HEK293T (cell line): ENCODE measurements around the gene MTMR6.

ENCODE experiments used
- CTCF ChIA-PET: fragments of 350-600 bp; formaldehyde crosslinking; extraction: SDS; loops from one replicate; lab custom pipeline; 2021; ENCODE audit warnings: antibody characterized with exemption, inconsistent platforms; lab: Yijun Ruan, JAX
- POLR2A ChIA-PET: fragments of 350-600 bp; formaldehyde crosslinking; extraction: SDS; loops from one replicate; lab custom pipeline; 2020; ENCODE audit warnings: antibody characterized with exemption, inconsistent platforms; lab: Yijun Ruan, JAX
- DNase-seq: peaks from one replicate; pipeline ENCODE4 v3.0.0; 2012; ENCODE audit warnings: mixed read lengths; ENCODE audit errors: extremely low spot score
- ARNT ChIP-seq: fragments of 450-650 bp; IDR thresholded peaks from 2 replicates; pipeline ENCODE4 v1.6.1; 2017; ENCODE audit warnings: mild to moderate bottlenecking
- BHLHE40 ChIP-seq: fragments of 450-650 bp; IDR thresholded peaks from 2 replicates; pipeline ENCODE4 v1.6.1; 2016; ENCODE audit warnings: mild to moderate bottlenecking, moderate library complexity, borderline replicate concordance
- CTBP1 ChIP-seq: fragments of 450-650 bp; IDR thresholded peaks from 2 replicates; pipeline ENCODE4 v1.6.1; 2016; ENCODE audit warnings: borderline replicate concordance
- ELF4 ChIP-seq: fragments of 450-650 bp; IDR thresholded peaks from 2 replicates; pipeline ENCODE4 v1.6.1; 2017; ENCODE audit warnings: antibody characterized with exemption
- FOXA1 ChIP-seq: fragments of 450-650 bp; IDR thresholded peaks from 2 replicates; pipeline ENCODE4 v1.6.1; 2016; ENCODE audit warnings: mild to moderate bottlenecking
- FOXK2 ChIP-seq: fragments of 450-650 bp; IDR thresholded peaks from 2 replicates; pipeline ENCODE4 v1.6.1; 2016; ENCODE audit warnings: mild to moderate bottlenecking
- FOXM1 ChIP-seq: fragments of 450-650 bp; IDR thresholded peaks from 2 replicates; pipeline ENCODE4 v1.6.1; 2017; ENCODE audit warnings: mild to moderate bottlenecking, borderline replicate concordance
- HDGF ChIP-seq: fragments of 450-650 bp; IDR thresholded peaks from 2 replicates; pipeline ENCODE4 v1.6.1; 2017; ENCODE audit warnings: antibody characterized with exemption, borderline replicate concordance
- L3MBTL2 ChIP-seq: fragments of 450-650 bp; conservative IDR thresholded peaks from 2 replicates; pipeline ENCODE4 v1.6.1; 2016; ENCODE audit warnings: mild to moderate bottlenecking
- LEF1 ChIP-seq: fragments of 450-650 bp; IDR thresholded peaks from 2 replicates; pipeline ENCODE4 v1.6.1; 2017; ENCODE audit warnings: mild to moderate bottlenecking, borderline replicate concordance
- NFRKB ChIP-seq: fragments of 450-650 bp; IDR thresholded peaks from 2 replicates; pipeline ENCODE4 v1.6.1; 2016; ENCODE audit warnings: mild to moderate bottlenecking, moderate library complexity
- PKNOX1 ChIP-seq: fragments of 450-650 bp; IDR thresholded peaks from 2 replicates; pipeline ENCODE4 v1.6.1; 2016
- SP1 ChIP-seq: fragments of 450-650 bp; IDR thresholded peaks from 2 replicates; pipeline ENCODE4 v1.6.1; 2017
- SUZ12 ChIP-seq: fragments of 450-650 bp; IDR thresholded peaks from 2 replicates; pipeline ENCODE4 v1.6.1; 2016; ENCODE audit warnings: mild to moderate bottlenecking
- TARDBP ChIP-seq: fragments of 450-650 bp; IDR thresholded peaks from 2 replicates; pipeline ENCODE4 v1.6.1; 2016
- ZNF384 ChIP-seq: fragments of 450-650 bp; IDR thresholded peaks from 2 replicates; pipeline ENCODE4 v1.6.1; 2016

Gene MTMR6

DNA sequence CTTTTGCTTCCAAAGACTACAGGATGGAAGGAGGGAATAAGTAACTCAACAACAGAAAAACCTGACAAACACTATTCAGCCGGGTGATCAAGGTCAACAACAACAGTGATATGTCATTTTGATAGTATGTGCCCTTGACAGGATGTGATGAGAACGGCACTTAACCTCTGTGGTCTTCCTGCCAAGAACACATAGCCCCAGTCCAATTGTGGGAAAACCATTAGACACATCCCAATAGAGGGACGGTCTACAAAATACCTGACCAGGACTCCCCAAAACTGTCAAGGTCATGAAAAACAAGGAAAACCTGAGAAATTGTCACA, 72.1 kb downstream of the MTMR6 start:
- POLR2A ChIA-PET = no interaction called here
- DNase-seq = no peak
- CTCF ChIA-PET = no interaction called here
- TF ChIP-seq SP1 (no peak), FOXK2 (no peak), TARDBP (no peak), BHLHE40 (no peak), NFRKB (no peak), SUZ12 (no peak), CTBP1 (no peak), HDGF (no peak), FOXM1 (no peak), ARNT (no peak), ELF4 (no peak), PKNOX1 (no peak), ZNF384 (no peak), FOXA1 (no peak)

DNA sequence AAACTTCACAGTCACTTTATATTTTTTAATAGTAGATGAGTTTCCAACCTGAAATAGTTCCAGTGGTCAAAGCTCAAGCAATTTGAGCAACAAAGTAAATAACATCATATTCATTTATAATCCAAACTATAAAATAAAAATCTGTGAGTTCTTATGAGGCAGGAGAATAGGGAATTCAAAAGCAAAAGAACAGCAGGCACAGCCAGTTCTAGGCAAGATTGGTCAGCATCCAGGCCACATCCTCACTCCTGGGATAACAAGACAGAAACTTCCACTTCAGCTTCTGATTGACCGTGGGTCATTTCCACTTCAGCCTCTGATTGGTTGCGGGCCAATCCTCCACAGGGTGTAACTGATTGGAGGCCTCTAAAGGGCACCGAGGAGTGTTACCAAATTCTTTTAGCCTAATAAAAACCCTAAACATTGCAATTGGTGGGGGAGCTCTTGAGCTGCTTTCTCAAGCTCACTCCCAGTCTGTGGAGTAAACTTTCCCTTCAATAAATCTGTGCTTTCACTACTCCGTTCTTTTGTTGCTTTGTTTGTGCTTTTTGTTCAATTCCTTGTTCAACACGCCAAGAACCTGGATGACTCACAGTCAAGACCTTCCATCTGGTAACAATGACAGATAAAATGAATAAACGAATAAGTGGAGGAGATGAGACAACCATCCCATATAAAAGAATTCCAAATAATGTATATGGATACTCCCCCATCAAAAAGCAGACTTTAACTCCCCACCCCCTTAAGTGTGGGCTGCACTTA, 72.6 kb downstream of the MTMR6 start:
- POLR2A ChIA-PET = no interaction called here
- DNase-seq = no peak
- CTCF ChIA-PET = no interaction called here
- no peak for TF ChIP-seq SP1
- no peak for TF ChIP-seq NFRKB

DNA sequence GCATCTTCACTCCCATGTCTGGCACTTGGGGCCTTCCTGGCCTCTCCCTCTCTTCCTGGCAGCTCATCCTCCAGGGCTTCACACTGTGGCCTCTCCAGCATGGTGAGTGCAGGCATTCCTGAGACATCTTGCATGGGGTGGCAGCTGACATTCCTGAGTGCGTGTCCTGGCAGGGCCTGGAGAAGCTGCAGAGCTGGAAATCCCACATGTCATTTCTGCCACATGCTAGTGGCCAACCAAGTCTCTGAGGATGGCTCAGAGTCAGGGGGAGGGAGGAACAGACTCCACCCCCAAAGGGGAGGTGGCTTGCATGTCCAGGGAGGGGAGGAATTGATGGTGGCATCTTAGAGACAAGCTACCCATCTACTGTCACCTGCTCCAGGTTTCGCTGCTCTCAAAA, 73.6 kb downstream of the MTMR6 start:
- ChIA-PET CTCF (no interaction called here), POLR2A (no interaction called here)
- TF ChIP-seq FOXK2 = no peak
- no peak for TF ChIP-seq FOXA1
- no peak for TF ChIP-seq PKNOX1
- no peak for TF ChIP-seq NFRKB
- TF ChIP-seq LEF1 = no peak
- no peak for TF ChIP-seq L3MBTL2
- TF ChIP-seq ARNT = no peak
- no peak for TF ChIP-seq HDGF
- no peak for TF ChIP-seq SUZ12
- no peak for TF ChIP-seq FOXM1
- TF ChIP-seq BHLHE40 = no peak
- no peak for TF ChIP-seq SP1
- no peak for TF ChIP-seq ELF4
- no peak for TF ChIP-seq TARDBP
- TF ChIP-seq CTBP1 = no peak
- no peak for TF ChIP-seq ZNF384
- no peak for DNase-seq

GRCh38 chr13:25210842-25211569, 76.3 kb downstream of the MTMR6 start:
- no peak for TF ChIP-seq FOXA1
- no peak for TF ChIP-seq ARNT
- TF ChIP-seq SUZ12 = no peak
- TF ChIP-seq FOXK2 = no peak
- TF ChIP-seq LEF1 = no peak
- no peak for TF ChIP-seq HDGF
- TF ChIP-seq L3MBTL2 = no peak
- no peak for TF ChIP-seq PKNOX1
- TF ChIP-seq ZNF384 = no peak
- TF ChIP-seq TARDBP = no peak
- no peak for TF ChIP-seq NFRKB
- no peak for TF ChIP-seq CTBP1
- no peak for TF ChIP-seq SP1
- ChIA-PET POLR2A (no interaction called here), CTCF (no interaction called here)
- no peak for DNase-seq

- no peak for DNase-seq
Measured at GRCh38 chr13:25207291-25207810, 79.9 kb downstream of the MTMR6 start.

DNA sequence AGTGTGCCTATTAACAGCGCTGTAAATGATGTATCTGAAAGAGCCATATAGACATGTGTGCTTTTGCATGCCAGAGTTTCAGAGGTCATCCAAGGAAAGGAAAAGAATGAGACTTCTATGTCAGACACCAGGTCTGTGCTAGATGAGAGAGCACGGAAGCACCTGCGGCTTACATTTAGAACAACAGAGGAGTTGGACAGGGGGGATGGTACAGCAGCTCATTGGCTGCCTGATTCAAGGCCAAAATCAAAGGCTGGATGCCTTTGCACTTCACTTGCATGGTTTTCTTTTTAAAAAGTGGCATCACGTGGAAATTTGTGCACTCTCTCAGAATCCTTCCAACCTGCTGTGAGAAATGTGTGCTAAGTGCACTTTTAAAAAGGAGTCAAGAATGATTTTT, 82.4 kb downstream of the MTMR6 start:
- TF ChIP-seq CTBP1 (no peak), FOXM1 (no peak), NFRKB (no peak), FOXK2 (no peak), SP1 (no peak), FOXA1 (no peak), BHLHE40 (no peak), L3MBTL2 (no peak), ZNF384 (no peak), ARNT (no peak), ELF4 (no peak)
- DNase-seq = no peak
- ChIA-PET POLR2A (no interaction called here), CTCF (no interaction called here)

More at GRCh38 chr13:25207291-25207810, 79.9 kb downstream of the MTMR6 start:
- POLR2A ChIA-PET = no interaction called here
- TF ChIP-seq FOXM1 (no peak), SUZ12 (no peak), HDGF (no peak), TARDBP (no peak)
- CTCF ChIA-PET = no interaction called here
